ENCODE results near the gene HMCN1.

The HMCN1 gene

DNA sequence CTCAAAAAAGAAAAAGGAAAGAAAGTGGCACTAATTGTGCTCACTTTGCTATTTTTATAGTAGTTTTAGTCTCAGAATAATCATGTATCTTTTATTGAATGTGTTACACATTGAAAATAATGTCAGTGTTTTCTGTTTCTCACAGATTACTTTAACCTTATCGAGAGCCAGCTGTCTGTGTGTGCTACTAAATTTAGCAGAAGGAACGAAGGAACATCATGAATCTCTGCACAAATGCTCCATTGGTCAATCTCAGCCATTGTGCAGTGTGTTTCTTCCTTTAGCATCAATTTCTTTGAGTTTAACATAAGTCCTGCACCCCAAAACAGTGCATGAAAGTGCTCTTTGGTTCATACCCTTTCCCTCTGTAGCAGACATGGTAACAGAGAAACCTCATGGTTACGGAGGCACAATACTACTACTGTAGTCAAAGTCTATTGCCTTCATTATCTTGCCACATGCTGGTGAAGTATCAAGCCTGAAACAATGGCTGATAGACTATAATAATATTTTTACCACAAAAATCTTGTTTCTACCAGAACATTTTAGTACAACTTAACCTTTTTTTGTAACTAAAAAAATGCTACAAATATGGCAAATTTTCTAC lies 310.0 kb downstream of the HMCN1 start:
- no peak for DNase-seq

DNA sequence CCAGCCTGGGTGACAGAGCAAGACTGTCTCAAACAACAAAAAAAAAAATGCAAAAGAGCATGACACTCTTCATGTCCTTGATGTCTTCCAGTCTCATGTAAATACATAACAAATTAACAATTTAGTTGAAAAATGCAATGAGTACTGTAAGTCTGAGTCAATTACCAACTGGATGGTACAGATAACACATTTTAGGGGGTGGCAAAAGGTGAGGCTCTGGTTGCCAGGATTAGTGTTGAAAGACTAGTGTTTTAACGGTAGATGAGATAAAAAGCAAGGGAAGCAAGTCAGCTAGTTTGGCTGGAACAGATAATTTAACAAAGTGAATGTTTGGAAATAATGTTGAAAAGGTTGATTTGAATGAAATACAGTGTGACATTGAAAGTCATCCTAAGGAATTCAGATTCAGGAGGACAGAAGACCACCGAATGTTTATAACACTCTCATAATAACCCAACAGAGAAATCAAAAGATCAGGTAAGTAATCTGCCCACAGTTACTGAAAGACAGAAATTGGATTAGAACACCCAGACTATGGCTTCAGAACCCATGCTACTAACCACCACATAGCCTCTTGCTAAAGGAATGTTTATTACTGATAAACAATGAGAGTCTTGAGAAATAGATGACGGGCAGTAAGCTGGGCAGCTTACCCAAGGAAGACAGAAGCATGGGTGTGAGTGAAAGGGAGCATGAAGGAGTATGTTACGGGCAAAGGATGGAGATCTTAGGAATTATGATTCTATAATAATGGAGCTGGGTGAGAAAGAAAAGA lies 312.4 kb downstream of the HMCN1 start:
- no peak for DNase-seq

DNA sequence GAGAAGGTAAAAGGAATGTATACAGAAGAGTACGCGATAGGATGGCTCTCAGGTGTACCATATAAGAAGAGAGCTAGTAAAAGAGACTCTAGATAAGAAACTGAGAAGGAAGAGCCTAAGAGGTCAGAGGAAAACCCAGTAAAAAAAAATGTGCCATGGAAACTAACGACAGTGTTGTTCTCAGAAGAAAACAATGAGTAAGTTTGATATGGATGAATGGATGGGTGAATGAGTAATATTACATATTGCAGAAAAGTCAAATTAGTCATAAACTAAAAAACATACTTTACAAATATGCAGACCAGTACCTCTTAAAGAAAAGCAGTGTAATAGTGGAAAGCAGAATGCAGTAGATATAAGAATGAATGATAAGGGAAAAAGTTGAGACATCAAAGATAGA lies 316.2 kb downstream of the HMCN1 start:
- no peak for DNase-seq

DNA sequence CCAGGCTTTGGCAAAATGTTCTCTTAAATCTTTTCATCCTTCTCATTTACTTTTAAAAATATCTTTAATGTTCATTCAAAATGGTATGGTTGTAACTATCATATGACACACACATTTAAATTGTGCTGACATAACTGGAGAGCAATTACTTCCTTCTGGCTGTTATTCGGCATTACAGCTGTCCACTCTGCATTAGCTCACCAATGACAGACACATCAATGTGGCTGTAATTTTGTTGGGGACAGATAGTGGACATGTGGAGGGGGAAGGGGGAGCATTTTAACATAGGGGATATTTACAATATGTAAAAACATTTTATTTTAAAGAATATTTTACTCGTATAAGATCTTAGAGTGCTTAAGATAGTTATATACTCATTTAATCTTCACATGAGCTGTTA lies 319.8 kb downstream of the HMCN1 start:
- no peak for DNase-seq

DNA sequence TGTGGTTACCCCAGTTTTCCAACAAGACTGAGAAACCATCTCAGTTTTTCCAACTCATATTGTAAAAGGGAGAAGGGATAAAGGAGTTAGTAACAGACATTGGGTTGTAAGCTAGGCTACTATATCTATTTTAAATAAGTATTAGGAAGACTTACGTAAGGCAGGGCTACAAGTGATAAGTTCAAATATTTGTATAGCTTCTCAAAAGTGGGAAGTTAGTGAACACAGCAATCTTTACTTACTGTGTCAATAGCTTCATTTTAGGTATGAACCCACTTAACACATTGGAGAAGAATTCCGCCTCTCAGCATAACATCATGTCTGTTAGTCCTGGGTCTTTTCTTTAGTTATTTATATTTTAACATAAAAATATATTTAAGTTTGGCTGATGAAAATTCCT lies 320.7 kb downstream of the HMCN1 start:
- no peak for DNase-seq

DNA sequence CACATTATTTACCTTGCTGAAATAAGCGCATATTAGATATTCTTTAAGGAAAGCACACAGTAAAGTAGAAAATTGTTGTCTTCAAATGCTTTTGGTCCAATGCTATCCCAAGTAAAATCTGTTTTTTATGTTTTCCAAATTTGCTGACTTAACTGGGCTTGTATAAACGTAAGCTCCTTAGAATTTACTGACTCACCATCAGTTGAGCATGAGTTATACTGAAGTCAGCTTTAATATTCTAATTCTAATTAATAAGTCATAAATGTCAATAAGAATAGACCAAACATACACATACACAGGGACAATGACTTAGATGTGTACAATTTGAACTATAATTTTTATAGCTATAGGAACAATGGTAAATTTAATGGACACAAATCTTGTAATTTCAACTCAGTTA lies 321.7 kb downstream of the HMCN1 start:
- DNase-seq = no peak

DNA sequence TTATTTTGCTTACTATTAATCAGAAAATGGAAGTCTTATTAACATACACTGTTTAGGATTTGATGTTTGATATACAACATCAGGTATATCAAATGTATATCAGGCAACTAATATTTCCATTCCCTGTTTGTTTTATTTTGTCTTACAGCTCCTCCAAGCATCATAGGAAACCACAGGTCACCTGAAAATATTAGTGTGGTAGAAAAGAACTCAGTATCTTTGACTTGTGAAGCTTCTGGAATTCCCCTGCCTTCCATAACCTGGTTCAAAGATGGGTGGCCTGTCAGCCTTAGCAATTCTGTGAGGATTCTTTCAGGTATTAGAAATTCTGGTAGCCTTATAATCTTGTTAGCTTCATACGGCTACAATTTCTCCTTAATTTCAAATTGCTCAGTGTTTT lies 322.9 kb downstream of the HMCN1 start:
- DNase-seq = no peak

DNA sequence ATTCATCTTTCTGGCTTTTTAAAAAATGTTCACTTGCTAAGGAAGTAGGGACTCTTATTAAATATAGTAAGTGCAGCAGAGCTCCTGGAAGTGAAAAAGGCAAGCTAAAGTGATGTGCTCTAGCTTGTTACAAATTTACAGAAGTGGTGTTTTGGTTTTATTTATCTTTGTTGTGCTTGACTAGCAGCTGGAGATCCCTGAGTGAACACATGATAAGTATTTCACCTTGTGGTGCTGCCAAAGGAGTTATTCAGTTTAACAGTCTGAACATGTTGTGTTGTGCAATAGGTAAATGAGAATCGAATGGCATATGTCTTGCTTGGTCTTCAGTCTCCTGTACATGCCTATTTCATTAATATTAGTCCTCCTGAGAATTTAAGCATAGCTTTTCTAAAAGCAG lies 325.1 kb downstream of the HMCN1 start:
- no peak for DNase-seq

DNA sequence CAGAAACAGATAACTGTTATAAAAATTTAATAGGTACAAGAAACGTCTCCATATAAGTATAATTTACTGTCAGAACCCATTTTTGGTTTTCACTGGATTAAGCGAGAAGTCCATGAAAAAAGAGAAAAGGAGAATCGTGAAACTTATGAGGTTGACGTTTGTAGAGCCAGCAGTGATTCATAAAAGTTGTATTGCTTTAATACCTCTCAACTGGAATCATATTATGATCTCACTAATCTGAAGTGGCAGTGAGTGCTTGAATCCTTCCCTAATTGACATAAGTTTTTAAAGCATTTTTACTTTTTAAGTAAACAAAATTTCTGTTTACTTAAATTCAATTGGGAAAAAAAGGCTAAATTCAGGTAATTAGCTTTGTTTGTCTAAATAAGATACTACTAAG lies 325.6 kb downstream of the HMCN1 start:
- no peak for DNase-seq

DNA sequence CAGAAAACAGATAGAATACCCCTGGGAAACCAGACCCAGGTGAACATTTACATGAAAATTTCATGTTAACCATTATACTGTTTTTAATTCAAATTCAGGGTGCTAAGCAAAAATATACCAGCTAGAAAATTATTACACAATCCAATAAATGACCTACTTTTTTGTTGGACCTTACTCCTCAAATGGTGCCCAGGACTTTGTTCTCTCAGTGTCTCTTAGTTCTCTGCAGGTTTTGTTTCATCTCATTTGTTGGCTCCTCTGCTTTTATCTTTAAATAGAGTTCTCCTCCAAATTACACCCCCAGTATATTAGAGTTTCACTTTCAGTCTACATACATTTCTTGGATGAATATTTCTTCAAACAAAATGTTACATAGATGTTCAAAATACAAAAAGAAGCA lies 326.0 kb downstream of the HMCN1 start:
- DNase-seq = no peak

DNA sequence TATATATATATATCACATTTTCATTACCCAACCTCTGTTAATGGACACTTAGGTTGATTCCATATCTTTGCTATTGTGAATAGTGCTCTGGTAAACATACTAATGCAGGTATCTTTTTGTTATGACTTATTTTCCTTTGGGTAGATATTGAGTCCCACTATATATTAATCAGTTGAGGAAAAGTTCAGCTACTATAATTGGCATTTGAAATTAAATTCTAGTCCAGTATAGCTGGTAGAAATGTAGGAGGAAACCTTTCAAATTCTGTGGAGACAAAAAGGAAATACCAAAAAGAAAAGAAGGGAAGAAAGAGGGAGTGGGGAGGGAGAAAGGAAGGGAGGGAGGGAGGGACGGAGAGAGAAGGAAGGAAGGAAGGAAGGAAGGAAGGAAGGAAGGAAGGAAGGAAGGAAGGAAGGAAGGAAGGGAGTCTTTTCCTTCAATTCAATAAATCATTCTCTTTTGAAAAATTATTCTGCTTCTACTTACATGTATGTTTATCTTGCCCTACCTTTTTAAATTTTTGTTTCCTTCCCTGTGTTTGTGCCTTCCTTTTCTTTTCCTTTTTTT lies 329.0 kb downstream of the HMCN1 start:
- DNase-seq = no peak

DNA sequence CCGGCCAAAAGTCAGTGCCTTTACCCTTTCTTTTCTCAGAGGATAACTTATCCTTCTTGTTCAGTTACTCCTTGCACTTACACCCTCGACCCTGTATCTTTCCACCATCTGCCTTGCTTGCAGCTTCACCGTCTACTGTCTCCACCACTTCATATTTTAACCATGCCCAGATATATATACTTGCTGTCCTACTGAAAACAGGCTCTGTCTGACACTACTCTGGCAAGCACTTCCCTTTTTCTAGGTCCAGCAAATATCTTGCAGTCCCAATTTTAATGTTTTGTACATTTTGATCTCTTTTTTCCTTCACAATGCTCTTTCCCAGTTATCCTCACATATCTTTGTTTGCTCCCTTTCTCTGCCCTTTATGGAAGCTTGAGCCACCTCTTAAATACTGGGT lies 332.2 kb downstream of the HMCN1 start:
- no peak for DNase-seq

DNA sequence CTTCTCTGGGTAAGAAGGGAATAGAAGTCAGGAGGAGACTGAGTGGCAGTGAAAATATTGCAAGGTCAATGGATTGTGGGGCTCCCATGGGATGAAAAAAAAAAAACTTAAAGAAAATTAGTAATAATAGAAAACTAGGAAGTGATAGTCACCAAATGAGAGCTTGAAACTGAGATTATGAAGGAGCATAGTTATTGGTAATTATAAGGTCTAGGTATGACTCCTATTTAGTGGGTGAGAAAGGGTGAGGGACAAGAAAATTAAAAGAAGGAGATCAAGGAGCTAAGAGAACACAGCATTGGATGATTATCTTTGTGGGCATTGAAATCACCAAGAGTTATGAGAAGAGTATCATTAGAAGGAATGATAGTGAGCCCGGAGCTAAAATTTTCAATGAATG lies 339.5 kb downstream of the HMCN1 start:
- DNase-seq = no peak

DNA sequence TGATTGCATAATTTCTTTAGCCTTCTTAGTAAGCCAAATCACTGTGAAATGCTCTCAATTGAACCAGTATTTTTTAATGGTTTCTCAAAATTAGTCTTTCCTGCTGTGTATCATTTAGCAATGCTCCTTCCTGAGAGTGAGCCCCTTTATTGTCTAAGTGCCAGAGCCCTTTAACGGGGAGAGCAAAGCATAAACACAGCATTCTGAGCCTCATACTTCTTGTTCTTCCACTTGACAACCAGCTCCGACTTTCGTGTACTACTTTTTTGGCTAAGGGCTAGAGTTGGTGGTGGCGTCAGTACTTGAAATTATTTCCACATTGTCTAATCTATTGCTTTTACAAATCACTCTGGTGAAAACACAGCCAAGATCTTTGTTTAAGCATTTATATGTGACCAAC lies 341.8 kb downstream of the HMCN1 start:
- no peak for DNase-seq

DNA sequence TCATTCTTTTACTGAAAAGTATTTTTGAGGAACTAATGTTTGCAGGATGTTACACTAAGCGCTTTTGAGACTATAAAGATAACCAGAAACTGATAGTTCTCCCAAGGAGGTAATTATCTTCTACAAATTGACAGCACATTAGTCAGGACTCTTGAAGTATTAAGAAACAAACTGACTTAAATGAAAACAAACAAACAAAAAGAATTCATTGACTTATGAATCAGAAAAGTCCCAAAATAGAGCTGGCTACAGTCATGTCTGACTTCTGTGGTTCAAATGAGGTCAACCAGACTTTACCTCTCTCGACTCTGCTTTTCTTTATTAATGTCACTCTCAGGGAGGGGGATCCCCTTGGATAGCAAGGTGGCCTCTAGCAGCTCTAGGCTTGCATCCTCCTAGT lies 344.1 kb downstream of the HMCN1 start:
- no peak for DNase-seq

DNA sequence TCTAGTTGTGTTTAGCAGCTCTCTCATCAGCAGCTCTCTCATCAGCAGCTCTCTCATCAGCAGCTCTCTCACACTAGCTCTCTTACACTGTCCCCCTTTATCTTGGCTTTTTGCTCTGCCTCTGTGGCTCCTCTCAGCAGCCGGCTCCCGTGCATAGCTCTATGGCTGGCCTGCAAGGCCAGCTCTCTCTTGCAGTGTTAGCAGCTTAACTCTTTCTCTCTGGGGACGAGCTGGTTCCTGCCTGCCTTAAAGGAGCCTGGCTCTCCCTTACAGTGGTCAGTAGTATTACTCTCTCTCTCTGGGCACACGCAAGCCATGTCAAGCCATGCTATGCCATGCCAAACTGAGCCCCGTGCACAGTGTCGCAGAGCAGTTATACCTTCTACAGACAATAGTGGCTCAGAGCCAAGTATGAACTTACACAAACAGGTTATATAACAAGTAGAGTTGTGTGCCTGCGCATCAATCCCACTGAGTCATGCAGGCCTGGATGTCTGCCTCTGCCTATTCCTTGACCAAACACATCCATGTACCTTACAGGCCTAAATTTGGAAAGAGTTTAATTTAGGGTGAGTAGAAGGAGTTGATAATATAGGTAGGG lies 345.0 kb downstream of the HMCN1 start:
- DNase-seq = no peak

DNA sequence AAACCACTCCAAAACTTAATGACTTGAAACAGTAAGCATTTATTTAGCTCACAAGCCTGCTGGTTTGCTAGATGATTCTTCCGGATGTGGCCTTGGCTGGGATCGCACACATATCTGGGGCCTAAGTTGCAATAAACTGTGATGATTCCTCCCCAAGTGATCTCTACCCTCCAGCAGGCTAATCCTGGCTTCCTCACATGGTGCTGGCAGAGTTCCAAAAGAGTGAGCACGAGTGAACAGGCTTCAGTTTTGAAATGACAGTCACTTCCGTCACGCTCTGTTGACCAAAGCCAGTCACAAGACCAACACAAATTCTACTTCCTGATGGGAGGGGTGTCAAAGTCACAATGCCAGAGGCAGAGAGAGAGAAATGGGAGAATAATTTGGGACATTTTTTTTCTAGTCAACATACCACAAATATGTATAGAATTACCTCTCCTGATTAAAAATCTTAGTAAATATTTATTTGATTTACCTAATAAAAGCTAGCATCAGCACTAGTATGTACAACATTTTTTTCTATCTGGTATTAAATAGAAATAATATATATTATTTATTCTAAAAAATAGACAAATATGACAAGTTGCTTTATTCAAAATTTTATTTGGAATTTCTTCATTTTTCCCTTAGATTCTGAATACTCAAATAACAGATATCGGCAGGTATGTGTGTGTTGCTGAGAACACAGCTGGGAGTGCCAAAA lies 348.2 kb downstream of the HMCN1 start:
- DNase-seq = peak; percentile 7

DNA sequence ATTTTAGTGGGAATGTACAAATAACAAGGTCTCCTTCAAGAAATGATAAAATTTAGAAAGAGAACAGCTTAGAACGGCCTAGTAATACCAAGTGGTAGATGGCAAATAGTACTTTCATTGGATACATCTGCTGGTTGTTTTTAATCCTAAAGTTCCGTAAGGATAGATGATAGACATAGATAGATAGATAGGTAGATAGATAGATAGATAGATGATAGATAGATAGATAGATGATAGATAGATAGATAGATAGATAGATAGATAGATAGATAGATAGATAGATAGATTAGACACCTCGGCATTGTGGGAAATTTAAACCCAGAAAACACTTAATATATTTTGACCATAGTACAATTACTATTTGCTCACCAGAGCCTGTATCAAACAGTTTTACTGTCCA lies 352.4 kb downstream of the HMCN1 start:
- DNase-seq = no peak

DNA sequence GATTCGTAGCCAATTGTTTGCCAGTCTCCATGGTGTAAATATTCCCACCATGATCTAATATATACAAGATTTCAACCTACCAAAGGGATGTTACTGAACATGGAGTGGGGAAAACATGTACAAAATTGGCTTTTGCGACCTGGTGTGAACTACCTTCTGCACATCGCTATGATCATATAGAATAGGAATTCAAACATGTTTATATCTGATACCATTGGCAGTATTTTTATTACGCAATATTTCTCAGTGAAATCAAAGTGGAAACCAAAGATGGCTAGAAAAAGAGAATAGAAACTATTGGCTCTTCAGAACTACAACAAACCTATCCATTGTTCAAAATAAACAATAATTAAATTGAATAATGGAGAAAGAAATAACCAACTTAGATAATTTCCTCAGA lies 355.7 kb downstream of the HMCN1 start:
- no peak for DNase-seq

DNA sequence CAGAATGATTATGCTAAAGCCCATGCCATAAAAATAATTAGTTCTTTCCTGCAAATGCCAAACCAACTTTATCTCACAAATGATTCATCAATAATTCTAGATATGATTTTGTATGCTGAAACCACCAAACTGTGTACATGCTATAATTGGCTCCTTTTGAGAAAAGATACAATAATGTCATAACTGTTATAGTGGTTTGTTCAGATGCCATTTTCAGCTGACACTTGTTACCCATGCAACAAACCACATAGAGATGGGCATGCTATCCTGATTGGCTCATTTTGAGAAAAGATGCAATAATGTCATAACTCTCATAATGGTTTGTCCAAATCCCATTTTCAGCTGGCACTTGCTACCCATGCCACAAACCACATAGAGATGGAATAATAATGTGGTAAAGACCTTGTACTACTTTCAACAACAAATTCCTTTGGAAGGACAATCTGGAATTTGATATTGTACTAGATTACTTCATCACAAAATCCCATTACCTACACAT lies 357.1 kb downstream of the HMCN1 start:
- DNase-seq = no peak

DNA sequence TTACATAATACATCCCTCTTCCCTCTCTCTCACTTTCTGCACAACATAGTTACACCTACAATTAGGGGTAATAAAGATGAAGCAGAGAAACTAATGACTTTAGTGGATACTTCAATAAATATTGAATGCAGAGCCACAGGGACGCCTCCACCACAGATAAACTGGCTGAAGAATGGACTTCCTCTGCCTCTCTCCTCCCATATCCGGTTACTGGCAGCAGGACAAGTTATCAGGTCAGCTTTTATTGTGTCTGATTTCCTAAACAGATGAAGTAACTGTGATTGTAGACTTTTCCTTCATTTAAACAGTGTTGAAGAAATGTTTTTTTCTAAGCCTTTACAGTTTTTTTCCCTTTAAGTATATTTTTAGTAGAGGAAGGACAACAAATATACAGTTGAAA lies 359.2 kb downstream of the HMCN1 start:
- DNase-seq = no peak

DNA sequence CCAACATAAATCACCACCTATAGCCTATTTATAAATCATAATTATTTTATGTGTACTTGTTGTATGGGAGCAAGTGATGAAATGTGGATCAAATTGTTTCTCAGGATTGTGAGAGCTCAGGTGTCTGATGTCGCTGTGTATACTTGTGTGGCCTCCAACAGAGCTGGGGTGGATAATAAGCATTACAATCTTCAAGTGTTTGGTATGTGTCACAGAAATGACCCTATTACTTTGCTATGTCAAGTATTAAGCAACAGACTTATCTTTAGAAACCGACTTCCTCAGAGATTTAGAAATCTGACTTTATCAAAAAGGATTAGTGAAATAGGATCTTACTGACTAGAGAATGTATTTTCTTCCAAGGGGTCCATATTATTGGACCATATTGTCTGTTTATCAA lies 360.0 kb downstream of the HMCN1 start:
- DNase-seq = no peak

DNA sequence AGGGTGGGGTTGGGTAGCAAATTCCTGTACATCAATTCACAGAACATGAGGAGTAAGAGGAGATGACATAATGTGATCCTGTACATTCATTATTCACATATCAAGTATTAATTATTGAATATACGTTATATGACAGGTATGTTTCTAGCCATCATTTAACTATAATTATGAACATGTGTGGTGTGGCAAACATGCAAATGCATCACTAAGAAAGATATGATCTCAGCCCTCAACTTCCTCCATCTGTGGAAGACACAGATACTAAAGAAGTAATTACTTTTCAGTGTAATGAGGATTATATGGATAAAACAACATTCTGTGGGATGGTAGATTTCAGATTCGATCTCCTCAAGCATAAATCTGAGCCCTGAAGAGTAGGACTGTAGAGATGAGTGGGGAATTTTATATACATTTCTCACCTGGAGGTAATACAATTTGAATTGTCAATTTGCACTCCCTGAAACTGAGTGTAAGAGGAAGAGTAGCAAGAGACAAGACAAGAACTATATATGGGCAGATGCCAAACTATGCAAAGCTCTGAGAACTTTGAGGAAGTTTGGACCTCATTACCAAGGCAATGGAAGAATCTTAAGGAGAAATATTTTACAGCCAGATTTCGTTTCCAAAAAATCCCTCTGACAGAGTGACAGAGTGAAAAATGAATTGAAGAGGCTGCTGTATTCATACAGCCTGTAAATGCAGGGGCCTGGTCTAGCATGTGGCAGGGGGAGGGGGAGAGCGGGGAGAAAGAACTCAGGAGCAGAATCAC lies 365.3 kb downstream of the HMCN1 start:
- DNase-seq = no peak
